ENCODE results near the gene PRKN. TPM values are rescaled to one million over a fixed set of nuclear protein-coding genes. Genes with fewer than 3 reads are reported as not detected.

Gene PRKN
- polyA plus RNA-seq, 1 experiment, result 0.71 TPM

DNA sequence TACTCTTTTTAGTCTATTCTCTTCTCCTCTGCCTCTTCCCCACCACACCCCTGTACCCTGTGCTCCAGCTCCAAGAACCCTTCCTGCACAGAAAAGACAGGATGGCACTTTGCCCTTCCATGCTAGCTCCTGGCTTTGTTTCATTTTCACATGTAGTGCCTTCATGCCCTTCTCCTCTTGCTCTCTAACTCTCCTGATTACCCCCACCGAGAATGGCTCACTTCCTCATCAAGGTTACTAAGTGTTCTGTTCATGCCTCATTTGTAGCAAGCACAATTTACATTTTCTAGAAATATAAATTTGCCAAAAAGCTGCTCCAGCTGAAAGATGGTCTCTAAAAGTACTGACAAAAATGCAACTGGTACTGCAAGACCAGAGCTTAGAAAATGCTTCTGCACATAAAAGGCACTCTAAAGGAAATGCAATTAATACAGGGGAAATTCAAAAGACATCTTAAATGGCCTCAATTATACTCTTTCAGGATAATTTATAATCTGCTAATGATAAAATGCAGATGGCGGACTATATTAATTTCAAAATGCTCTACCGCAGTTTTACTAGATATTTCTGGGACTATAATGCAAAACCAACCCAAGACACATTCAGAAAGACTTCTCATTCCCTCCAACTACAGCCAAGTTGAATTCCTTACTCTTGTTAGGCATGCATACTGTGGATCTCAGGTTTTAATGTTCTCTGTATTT, 570.2 kb downstream of the PRKN start:
- DNase-seq (ENCODE audit: low read depth), result no peak
- no peak overlapping the region for H3K4me3 ChIP-seq (ENCODE audit: low read depth, low read length)

DNA sequence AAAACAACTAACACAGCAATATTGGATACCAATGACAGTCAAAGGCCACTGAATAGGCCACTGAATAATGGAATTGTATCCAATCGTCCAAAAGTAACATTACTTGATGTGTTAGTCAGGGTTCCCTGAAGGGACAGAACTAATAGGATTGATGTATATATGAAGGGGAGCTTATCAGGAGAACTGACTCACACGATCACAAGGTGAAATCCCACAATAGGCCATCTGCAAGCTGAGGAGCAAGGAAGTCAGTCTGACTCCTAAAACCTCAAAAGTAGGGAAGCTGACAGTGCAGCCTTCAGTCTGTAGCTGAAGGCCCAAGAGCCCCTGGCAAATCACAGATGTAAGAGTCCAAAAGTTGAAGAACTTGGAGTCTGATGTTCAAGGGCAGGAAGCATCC, 571.4 kb downstream of the PRKN start:
- TF ChIP-seq, protein P1, sequence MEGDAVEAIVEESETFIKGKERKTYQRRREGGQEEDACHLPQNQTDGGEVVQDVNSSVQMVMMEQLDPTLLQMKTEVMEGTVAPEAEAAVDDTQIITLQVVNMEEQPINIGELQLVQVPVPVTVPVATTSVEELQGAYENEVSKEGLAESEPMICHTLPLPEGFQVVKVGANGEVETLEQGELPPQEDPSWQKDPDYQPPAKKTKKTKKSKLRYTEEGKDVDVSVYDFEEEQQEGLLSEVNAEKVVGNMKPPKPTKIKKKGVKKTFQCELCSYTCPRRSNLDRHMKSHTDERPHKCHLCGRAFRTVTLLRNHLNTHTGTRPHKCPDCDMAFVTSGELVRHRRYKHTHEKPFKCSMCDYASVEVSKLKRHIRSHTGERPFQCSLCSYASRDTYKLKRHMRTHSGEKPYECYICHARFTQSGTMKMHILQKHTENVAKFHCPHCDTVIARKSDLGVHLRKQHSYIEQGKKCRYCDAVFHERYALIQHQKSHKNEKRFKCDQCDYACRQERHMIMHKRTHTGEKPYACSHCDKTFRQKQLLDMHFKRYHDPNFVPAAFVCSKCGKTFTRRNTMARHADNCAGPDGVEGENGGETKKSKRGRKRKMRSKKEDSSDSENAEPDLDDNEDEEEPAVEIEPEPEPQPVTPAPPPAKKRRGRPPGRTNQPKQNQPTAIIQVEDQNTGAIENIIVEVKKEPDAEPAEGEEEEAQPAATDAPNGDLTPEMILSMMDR (IDR thresholded peaks at IDR 0.05; ENCODE audit: insufficient read depth, low read depth, low read length), result no peak
- Histone ChIP-seq H3K27me3 (ENCODE audit: control insufficient read depth, insufficient read depth, low read length) (no peaks in the 10 kb centered on the region), H3K4me3 (ENCODE audit: low read depth, low read length) (no peak overlapping the region), H3K36me3 (ENCODE audit: control insufficient read depth, insufficient read depth, low read length) (no peaks in the 10 kb centered on the region)
- CTCF ChIA-PET, result no interaction called here
- POLR2A ChIA-PET, result no interaction called here
- no peak for DNase-seq (ENCODE audit: low read depth)

More for the DNA sequence above, 570.2 kb downstream of the PRKN start:
- no peaks in the 10 kb centered on the region for H3K27me3 ChIP-seq (ENCODE audit: control insufficient read depth, insufficient read depth, low read length)
- CTCF ChIA-PET, result no interaction called here
- POLR2A ChIA-PET, result no interaction called here
- TF ChIP-seq, protein P1 (IDR thresholded peaks at IDR 0.05; ENCODE audit: insufficient read depth, low read depth, low read length), result no peak
- H3K36me3 ChIP-seq (ENCODE audit: control insufficient read depth, insufficient read depth, low read length), result no peaks in the 10 kb centered on the region

DNA sequence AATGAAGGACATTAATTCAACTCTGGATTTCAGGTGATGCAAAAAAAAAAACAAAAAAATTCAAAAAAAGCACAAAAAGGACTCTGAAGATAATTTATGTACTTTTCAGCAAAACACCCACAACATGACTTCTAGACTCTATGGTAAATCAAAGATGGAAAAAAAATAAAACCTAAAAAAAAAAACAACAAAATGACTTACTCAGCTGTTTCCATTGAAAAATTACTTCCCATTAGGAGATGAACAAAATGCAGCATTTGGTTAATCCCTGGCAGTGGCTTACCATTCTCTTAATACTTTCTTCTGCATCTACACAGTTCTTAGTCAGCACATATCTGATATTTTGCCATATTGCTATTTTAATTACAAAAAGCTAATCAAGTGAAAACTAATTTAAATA, 572.6 kb downstream of the PRKN start:
- no peaks in the 10 kb centered on the region for H3K27me3 ChIP-seq (ENCODE audit: control insufficient read depth, insufficient read depth, low read length)
- H3K4me3 ChIP-seq (ENCODE audit: low read depth, low read length), result no peak overlapping the region
- no peaks in the 10 kb centered on the region for H3K36me3 ChIP-seq (ENCODE audit: control insufficient read depth, insufficient read depth, low read length)
- no peak for DNase-seq (ENCODE audit: low read depth)
- ChIA-PET CTCF (no interaction called here), POLR2A (no interaction called here)
- TF ChIP-seq, protein P1 (IDR thresholded peaks at IDR 0.05; ENCODE audit: insufficient read depth, low read depth, low read length), result no peak

DNA sequence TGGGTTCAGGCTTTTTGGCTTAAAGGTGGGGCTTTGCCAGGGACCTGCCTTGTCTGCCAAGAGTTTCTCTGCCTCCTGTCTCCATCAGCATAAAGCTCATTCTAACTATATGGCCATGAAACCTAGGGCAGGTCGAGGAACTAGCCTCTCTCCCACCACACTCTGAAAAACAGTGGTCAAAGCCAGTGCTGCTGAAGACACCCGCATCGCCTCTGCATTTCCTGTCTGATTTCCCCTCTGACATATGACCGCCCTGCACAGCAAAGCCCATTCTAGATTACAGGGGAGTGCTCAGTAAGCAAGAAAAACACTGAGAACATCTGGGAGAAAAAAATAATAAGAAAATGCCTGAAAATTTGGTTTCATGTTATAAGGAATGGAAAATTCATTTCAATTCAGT, 573.6 kb downstream of the PRKN start:
- ChIA-PET CTCF (no interaction called here), POLR2A (no interaction called here)
- no peak for DNase-seq (ENCODE audit: low read depth)
- H3K27me3 ChIP-seq (ENCODE audit: control insufficient read depth, insufficient read depth, low read length), result no peaks in the 10 kb centered on the region
- TF ChIP-seq, protein P1 (IDR thresholded peaks at IDR 0.05; ENCODE audit: insufficient read depth, low read depth, low read length), result no peak
- no peaks in the 10 kb centered on the region for H3K36me3 ChIP-seq (ENCODE audit: control insufficient read depth, insufficient read depth, low read length)
- no peak overlapping the region for H3K4me3 ChIP-seq (ENCODE audit: low read depth, low read length)

DNA sequence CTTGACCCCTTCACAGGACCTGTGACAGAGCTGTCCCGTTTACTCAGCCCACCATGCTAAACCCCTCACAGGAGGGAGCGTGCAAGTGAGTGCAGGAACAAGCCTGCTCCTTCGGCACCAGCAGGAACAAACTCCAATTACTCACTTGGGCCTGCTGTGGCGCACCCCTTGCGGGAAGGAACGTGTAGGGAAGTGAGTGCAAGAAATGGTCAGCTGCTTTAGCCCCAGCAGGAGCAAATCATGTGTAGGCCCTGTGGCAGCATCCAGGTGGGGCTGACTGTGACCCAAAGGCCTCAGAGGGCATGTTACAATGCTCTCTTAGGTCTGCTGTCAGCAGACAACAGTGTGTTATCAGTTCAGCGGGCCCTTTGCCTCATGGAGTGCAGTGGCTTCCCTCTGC, 574.4 kb downstream of the PRKN start:
- TF ChIP-seq, protein P1 (IDR thresholded peaks at IDR 0.05; ENCODE audit: insufficient read depth, low read depth, low read length), result no peak
- CTCF ChIA-PET, result no interaction called here
- Histone ChIP-seq H3K27me3 (ENCODE audit: control insufficient read depth, insufficient read depth, low read length) (no peaks in the 10 kb centered on the region), H3K4me3 (ENCODE audit: low read depth, low read length) (no peak overlapping the region), H3K36me3 (ENCODE audit: control insufficient read depth, insufficient read depth, low read length) (no peaks in the 10 kb centered on the region)
- POLR2A ChIA-PET, result no interaction called here
- no peak for DNase-seq (ENCODE audit: low read depth)
